ENCODE results near the gene KCTD19.
A peak's percentile ranks its signal among the peaks of the same experiment; 100 is the strongest.

Gene KCTD19

DNA sequence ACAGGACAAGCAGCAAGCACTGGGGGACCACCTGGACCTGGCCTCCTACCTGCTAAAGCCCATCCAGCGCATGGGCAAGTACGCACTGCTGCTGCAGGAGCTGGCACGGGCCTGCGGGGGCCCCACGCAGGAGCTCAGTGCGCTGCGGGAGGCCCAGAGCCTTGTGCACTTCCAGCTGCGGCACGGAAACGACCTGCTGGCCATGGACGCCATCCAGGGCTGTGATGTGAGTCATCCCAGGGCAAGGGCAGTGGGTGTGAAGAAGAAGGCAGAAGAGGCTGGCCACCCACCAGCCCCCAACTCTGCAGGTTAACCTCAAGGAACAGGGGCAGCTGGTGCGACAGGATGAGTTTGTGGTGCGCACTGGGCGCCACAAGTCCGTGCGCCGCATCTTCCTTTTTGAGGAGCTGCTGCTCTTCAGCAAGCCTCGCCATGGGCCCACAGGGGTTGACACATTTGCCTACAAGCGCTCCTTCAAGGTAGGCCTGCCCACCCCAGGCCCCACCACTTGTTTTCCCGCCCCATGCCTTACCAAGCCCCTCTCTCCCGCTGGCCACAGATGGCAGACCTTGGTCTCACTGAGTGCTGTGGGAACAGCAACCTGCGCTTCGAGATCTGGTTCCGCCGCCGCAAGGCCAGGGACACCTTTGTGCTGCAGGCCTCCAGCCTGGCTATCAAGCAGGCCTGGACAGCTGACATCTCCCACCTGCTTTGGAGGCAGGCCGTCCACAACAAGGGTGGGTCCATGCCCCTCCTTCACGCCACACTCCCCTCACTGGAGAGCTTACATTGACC is 39.9 kb downstream of the KCTD19 start:
- Histone ChIP-seq H3K4me3 (no peak overlapping the region), H3K27ac (no peak overlapping the region)

DNA sequence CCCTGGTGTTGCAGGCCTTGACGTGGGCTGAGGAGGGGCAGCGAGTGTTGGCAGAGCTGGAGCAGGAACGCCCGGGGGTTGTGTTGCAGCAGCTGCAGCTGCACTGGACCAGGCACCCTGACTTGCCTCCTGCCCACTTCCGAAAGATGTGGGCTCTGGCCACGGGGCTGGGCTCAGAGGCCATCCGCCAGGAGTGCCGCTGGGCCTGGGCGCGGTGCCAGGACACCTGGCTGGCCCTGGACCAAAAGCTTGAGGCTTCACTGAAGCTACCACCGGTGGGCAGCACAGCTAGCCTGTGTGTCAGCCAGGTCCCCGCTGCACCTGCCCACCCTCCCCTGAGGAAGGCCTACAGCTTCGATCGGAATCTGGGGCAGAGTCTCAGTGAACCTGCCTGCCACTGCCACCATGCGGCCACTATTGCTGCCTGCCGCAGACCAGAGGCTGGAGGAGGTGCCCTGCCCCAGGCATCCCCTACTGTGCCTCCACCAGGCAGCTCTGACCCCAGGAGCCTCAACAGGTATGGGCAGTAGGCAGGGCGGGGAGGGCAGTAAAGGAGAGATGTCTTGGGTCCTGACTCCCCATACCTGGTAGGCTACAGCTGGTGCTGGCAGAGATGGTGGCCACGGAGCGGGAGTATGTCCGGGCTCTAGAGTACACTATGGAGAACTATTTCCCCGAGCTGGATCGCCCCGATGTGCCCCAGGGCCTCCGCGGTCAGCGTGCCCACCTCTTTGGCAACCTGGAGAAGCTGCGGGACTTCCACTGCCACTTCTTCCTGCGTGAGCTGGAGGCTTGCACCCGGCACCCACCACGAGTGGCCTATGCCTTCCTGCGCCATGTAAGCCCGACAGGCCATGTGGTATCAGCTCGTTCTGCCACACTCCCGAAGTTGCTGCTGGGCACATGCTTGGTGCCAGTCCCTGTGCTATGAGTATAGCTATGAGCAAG is 41.6 kb downstream of the KCTD19 start:
- no peak overlapping the region for H3K4me3 ChIP-seq
- no peak overlapping the region for H3K27ac ChIP-seq

DNA sequence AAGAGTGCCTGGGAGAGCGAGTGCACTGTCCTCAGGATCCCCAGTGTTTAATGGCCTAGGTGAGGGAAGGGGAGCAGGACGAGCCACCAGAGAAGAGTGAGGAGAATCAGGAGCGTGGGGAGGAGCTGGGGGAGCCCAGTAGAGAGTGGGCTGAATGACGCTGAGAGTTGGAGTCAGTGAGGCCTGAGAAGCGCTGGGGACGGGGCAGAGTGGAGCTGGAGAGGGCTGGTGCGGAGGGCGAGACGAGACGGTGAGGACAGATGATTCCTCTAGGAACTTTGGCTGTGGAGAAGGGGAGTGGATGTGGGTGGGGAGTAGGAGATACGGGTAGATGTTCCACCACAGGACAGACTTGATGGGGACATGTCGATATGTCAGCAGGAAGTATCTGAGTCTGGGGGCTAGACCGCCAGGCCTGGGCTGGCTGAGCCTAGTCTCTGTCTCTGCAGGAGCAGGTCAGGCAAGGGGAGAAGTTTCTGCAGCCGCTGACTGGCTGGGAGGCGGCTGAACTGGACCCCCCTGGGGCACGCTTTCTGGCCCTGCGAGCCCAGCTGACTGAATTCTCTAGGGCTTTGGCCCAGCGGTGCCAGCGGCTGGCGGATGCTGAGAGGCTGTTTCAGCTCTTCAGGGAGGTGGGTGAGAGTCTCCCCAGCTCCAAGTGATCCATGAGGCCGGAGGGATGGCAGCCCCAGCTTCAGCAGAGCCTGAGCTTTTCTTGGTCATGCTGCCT is 42.5 kb downstream of the KCTD19 start:
- H3K27ac ChIP-seq = no peak overlapping the region
- H3K4me3 ChIP-seq = no peak overlapping the region

DNA sequence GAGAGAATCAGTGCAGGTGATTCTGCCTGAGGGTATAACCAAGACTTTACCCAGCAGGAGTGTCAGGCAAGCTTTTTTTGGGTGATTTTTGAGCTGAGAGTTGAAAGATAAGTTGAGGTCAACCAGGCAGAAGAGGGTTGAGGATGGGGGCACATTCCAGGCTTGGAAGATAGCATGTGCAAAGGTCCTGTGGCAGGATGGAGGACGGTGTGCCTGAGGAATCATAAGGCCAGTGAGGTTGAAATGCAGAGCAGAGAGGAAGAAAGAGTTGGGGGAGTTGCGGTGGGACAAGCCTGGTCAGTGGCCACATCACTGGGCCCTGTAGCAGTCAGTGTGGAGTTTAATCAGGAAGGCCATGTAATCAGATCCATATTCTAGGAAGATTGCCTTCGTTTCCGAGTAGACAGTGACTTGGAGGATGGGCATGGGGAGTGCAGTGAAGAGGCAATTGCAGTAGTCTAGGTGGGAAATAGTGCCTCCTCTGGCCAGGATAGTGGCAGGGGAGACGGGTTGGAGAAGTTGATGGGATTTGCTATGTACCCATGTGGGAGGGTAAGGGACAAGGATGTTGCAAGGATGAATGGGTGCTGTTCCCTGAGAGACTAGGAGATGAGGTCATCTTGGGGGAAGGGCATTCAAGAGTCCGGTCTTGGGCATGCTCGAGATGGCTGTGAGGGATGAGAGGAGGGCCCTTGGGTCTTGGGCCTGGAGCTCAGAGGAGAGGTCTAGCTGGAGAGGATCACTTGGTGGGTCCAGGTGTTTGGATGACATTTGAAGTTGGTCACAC is 43.3 kb downstream of the KCTD19 start:
- H3K4me3 ChIP-seq = no peak overlapping the region
- H3K27ac ChIP-seq = no peak overlapping the region

DNA sequence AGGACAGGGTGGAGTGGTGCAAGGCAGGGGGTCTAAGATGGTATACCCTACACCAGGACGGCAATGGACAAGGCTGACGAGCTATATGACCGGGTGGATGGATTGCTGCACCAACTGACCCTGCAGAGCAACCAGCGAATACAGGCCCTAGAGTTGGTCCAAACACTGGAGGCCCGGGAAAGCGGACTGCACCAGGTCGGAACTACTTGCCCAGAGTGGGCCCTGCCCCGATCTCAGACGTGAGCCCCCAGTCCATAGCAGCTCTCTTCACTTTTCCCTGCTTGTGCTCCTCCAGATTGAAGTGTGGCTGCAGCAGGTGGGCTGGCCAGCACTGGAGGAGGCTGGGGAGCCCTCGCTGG is 44.1 kb downstream of the KCTD19 start:
- Histone ChIP-seq H3K4me3 (no peak overlapping the region), H3K27ac (no peak overlapping the region)

DNA sequence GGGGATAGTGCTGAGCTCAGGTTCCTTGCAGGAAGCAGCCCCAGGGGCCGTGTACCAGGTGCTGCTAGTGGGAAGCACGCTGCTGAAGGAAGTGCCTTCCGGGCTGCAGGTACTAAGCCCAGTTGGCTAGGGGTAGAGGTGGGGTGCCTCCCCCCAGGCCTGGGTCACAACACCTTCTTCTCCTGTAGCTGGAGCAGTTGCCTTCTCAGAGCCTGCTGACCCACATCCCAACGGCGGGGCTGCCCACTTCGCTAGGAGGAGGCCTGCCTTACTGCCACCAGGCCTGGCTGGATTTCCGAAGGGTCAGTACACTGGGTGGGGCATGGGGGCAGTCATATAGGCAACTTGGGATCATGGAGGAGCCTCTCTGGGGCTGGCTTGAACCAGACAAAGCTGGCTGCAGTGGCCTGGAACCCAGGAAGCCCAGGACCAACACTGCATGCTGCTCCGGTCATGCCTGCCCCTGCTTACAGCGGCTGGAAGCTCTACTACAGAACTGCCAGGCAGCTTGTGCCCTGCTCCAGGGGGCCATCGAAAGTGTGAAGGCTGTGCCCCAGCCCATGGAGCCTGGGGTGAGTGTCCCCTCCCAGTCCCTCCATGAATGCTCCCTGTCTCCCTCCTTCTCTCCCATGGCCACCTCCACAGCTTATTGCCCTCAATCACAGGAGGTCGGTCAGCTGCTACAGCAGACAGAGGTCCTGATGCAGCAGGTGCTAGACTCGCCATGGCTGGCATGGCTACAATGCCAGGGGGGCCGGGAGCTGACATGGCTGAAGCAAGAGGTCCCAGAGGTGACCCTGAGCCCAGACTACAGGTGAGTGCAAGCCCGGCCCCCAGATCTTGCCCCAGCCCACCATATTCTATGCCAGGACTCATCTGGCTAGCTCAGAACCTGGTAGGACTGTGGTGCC is 44.8 kb downstream of the KCTD19 start:
- Histone ChIP-seq H3K4me3 (no peak overlapping the region), H3K27ac (no peak overlapping the region)

DNA sequence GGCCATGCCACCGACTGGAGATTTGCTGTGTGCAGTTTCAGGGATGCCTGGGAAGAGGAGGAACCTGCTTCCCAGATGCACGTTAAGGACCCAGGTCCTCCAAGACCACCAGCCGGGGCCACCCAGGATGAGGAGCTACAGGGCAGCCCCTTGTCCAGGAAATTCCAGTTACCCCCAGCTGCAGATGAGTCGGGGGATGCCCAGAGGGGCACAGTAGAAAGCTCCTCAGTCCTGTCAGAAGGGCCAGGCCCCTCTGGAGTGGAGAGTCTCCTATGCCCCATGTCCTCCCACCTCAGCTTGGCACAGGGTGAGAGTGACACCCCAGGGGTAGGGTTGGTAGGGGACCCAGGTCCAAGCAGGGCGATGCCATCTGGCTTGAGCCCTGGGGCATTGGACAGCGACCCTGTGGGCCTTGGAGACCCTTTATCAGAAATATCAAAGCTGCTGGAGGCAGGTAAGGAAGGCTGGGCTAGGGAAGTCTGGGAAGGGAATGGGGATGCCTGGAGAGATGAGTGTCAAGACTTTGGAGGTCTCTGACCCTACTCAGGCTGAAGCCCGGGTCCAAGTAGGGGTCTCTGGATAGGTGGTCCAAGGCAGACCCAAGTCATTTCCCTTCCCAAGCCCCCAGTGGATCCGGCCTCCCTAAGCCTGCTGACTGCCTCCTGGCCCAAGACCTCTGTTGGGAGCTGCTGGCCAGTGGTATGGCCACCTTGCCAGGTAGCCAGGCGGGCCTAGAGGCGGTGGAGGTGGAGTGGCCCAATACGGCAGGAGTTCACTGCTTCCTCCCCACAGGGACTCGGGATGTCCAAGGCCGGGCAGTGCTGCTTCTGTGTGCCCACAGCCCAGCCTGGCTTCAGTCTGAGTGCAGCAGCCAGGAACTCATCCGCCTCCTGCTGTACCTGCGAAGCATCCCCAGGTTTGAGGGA is 46.2 kb downstream of the KCTD19 start:
- Histone ChIP-seq H3K27ac (peak overlapping the region in 5 of 21 experiments; percentile 76 to 90 (median 86)), H3K4me3 (peak overlapping the region in 5 of 7 experiments; percentile 46 to 87 (median 74))

DNA sequence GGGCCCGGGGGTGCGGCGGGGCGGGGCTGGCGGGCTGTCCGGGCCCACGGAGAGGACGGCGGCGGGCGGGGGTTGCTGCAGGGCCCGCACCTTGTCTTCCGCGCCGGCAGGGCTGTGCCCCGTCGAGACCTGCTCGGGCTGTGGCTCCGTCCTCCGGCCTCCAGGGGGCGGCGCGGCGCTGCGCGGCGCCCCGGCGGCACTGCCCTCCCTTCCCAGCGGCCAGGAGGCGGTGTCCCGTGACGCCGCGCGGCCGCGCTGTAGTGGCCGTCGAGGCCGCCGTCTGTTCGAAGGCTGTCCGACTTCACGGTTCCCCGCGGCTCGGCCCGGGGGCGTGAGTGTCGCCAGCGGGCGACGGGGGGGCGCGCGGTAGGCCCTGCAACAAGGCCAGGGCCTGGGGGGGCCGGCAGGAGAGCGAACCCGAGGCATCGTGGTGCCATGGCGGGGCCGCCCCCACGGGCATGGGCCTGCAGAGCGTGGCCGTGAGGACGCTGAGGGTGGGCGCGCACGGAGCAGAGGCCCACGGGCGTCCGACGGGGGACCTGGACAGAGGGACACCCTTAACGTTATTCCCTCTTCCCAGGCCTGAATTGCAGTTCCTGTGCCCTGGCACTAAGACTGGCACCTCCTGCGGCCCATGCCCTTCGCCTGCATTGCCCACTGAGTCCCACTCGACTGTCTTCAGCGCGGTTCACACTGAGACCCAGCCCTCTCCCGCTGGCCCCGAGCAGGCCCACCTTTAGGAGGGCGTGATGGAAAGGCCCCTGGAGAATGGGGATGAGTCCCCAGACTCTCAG is 47.0 kb downstream of the KCTD19 start, which contains the start of gene PLEKHG4:
Gene PLEKHG4, plus strand, starts transcription at position 237 of the 794 bp plus-strand sequence. Its CDS starts 513 bp downstream, at position 750.
- Histone ChIP-seq H3K4me3 (peak within 1 kb of the TSS; percentile 46 to 87 (median 59)), H3K27ac (peak within 1 kb of the TSS; percentile 8 to 94 (median 82))

DNA sequence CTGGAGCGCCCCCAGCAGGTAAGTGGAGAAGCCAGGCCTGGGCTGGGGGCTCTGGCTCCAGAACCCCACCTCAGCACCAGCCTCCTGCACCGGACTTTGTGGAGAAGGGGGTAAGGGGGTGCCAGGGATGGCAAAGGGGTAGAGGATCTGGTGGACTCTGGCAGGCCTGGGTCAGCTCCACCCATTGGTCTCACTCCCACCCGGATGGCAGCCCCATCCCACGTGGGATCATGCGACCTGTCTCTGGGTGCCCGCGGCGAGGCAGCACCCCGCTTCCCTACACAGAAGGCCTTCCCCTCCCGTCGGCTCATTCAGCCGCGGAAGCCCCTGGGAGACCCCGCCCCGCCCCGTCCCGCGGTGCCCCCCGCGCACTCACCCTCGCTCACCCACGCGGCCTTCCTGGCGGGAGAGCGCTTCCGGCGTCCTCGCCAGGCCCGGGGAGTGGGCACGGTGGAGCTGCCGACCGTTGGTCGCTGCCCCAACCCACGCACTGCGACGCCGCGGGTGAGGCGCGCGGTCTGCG is 47.7 kb downstream of the KCTD19 start:
- Histone ChIP-seq H3K4me3 (peak overlapping the region; percentile 46 to 87 (median 59)), H3K27ac (peak overlapping the region; percentile 8 to 94 (median 82))

DNA sequence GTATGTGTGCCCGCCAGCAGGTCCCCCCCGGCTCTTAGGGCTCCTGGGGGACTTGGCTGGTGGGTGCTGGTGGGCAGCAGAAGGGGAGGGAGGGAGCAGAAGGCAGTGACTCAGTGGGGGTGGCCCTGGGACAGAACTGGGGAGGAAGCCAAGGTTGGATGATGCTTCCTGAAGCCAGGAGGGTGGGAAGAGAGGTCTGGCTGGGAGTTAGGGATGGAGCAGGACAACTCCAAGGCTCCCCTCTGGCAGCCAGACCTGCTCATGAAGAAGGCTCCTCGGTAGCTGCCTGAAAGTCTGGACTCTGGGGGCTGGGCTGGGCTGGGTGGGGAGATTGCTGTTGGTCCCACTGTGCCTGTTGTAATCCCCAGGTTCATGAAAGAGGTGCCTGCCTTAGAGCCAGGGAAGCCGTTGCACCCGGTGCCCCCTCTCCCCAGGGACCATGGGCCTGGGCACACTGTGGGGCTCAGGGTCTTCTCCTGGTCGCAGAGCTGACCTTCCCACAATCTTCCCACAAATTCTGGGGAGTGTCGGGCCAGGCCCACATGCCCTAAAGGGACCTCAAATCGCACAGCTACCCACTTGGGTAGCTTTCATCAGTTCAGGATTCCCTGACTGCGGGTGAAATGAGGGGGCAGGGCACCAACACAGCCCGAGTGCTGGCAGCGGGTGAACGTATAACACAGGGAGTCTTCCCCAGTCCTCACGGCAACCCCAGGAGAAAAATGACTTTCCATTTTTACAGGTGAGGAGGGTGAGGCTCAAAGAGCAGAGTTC is 48.4 kb downstream of the KCTD19 start:
- Histone ChIP-seq H3K27ac (peak overlapping the region in 20 of 21 experiments; percentile 12 to 94 (median 82)), H3K4me3 (peak overlapping the region; percentile 46 to 87 (median 59))

DNA sequence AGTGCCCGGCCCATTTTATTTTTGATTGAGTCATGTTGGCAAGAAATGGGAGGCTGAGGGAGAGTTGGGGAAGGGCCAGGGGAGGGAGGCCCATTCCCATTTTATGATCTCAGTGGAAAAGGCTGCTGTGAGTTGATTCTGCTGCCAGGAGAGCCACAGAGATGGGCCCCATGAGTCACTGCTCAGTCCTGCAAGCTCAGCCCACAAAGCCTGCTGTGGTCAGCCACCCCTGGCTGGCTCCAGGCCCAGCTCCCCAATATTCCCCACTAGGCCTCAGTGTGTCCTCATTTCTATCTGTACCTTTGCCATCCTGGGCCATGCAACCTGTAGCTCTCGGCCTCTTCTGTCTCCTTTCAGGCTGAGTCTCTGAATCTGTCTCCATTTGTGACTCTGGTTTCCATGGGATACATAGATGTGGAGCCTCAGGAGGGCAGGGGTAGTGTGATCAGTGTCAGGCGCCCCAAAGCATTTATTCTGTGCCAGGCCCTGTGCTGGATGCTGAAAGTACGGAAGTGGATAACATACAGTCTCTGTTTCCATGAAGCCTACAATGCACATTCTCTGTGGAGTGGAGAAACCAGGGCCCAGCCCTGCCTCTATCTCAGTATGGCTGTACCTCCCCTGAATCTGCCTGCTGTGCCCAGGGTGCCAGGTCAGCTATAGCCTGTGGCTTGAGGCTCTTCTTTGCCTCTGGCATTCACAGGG is 49.1 kb downstream of the KCTD19 start:
- Histone ChIP-seq H3K4me3 (peak overlapping the region in 2 of 7 experiments; percentile 13 to 76), H3K27ac (peak overlapping the region in 19 of 21 experiments; percentile 12 to 94 (median 83))

DNA sequence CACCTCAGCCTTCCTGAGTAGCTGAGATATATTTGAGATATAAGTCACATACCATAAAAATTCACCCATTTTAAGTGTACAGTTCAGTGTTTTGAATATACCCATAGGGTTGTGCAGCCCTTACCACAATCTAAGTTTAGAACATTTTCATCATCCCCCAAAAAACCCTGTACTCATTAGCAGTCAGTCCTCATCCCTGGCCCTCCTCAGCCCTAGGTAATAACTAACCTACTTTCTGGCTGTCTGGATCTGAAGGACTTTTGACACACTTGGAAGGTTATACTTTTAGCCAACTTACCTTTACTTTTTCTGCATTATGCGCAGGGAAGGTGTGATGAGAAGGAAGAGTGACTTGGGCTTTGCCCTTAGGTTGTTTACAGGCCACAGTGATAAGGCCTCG is 51.2 kb downstream of the KCTD19 start:
- H3K27ac ChIP-seq = no peak overlapping the region

DNA sequence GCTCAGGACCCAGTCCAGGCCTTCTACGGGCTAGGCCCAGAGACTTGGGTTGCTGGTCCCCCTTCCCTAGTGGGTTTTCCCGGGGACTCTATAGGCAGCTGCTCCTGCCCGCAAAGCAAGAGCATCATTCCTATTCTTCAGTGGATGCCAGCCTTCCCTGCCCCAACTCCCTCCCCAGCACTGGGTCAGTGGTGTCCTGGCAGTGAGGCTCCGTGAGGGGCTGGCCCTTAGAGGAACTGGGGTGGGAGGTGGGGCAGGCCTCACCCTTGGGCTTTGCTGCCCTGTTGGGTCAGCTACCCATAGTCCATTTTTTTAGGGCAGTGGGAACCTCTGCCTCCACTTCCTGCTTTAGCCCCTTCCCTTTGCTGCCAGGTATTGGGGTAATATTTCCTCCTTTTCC is 55.1 kb downstream of the KCTD19 start:
- Histone ChIP-seq H3K4me3 (no peak overlapping the region), H3K27ac (no peak overlapping the region)

More for the DNA sequence above, 51.2 kb downstream of the KCTD19 start:
- H3K4me3 ChIP-seq = no peak overlapping the region

DNA sequence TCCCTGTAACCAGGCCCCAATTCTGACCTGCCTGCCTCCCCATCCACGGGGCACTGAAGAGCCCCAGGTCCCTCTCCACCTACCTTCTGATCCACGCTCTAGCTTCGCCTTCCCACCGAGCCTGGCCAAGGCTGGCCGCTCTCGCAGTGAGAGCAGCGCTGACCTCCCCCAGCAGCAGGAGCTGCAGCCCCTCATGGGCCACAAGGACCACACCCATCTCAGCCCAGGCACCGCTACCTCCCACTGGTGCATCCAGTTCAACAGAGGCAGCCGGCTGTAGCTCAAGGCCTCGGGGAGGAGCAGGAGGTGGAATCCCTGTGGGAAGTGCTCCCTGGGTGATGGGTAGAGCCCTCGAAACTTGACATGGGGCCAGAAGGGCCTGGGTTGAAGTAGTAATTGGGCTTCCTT is 55.6 kb downstream of the KCTD19 start:
- Histone ChIP-seq H3K4me3 (no peak overlapping the region), H3K27ac (no peak overlapping the region)

DNA sequence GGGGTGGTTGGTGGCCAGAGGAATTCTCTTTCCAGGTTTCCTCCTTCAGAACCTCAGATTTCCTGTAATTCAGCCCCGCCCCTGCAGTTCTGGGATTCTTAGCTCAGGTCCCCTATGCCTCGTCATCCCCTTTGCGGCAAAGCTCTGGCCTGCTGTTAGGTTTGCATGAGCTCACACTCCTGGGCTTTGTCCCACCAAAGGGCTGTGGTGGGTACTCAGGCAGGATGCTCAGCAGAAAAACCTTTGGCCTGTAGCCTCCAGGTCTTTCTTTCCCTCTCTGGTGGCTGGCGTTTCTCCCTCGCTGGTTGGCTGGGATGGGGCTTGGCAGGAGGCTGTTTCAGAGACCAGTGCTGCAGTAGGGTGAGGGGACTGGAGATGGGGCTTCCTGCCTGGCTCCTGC is 56.8 kb downstream of the KCTD19 start:
- Histone ChIP-seq H3K27ac (no peak overlapping the region), H3K4me3 (no peak overlapping the region)
